ENCODE measurements around the gene IKBKG. TPM values are rescaled to one million over a fixed set of nuclear protein-coding genes. Genes with fewer than 3 reads are reported as not detected.
A peak's percentile ranks its signal among the peaks of the same experiment; 100 is the strongest.
"Not testable (repeated sequence)": the region's sequence is repeated elsewhere in the genome, so short reads cannot be mapped to it uniquely, and the experiment has no call there.

The IKBKG gene
- total RNA-seq, 1 donor from 2014 or later: 25.0 TPM

GRCh38 chrX:154546354-154547244 lies 821 bp upstream of the IKBKG start, which contains the start of gene G6PD:
Gene G6PD (minus strand): TSS chrX:154546846. CDS start chrX:154546155, 691 bp downstream.
- Mint-ChIP-seq H3K27me3 (ENCODE audit: unreplicated experiment) (no peaks in the 10 kb centered on the region), H3K4me1 (ENCODE audit: unreplicated experiment) (peaks cover 38% of the 10 kb centered on the region), H3K27ac (ENCODE audit: unreplicated experiment) (peak within 1 kb of the TSS; percentile 93), H3K4me3 (ENCODE audit: unreplicated experiment) (peak within 1 kb of the TSS; percentile 84), H3K36me3 (ENCODE audit: unreplicated experiment) (peaks cover 6% of the 10 kb centered on the region), H3K9me3 (ENCODE audit: unreplicated experiment) (peaks cover 3% of the 10 kb centered on the region)
- DNase-seq (ENCODE audit: extremely low spot score, unreplicated experiment): no peak
- TF ChIP-seq CTCF (IDR thresholded peaks at IDR 0.05): no peak

- H3K27ac Mint-ChIP-seq (ENCODE audit: unreplicated experiment): peak overlapping the region; percentile 93
- no peaks in the 10 kb centered on the region for H3K27me3 Mint-ChIP-seq (ENCODE audit: unreplicated experiment)
- peaks cover 24% of the 10 kb centered on the region for H3K4me1 Mint-ChIP-seq (ENCODE audit: unreplicated experiment)
- no peak for DNase-seq (ENCODE audit: extremely low spot score, unreplicated experiment)
- peaks cover 7% of the 10 kb centered on the region for H3K36me3 Mint-ChIP-seq (ENCODE audit: unreplicated experiment)
- H3K9me3 Mint-ChIP-seq (ENCODE audit: unreplicated experiment): peaks cover 3% of the 10 kb centered on the region
- peak overlapping the region; percentile 84 for H3K4me3 Mint-ChIP-seq (ENCODE audit: unreplicated experiment)
- no peak for TF ChIP-seq CTCF (IDR thresholded peaks at IDR 0.05)
Measured at GRCh38 chrX:154548028-154548316, 552 bp downstream of the IKBKG start.

- Mint-ChIP-seq H3K4me3 (ENCODE audit: unreplicated experiment) (no peak overlapping the region), H3K27me3 (ENCODE audit: unreplicated experiment) (no peaks in the 10 kb centered on the region), H3K4me1 (ENCODE audit: unreplicated experiment) (peaks cover 20% of the 10 kb centered on the region), H3K36me3 (ENCODE audit: unreplicated experiment) (peaks cover 10% of the 10 kb centered on the region), H3K9me3 (ENCODE audit: unreplicated experiment) (peaks cover 3% of the 10 kb centered on the region), H3K27ac (ENCODE audit: unreplicated experiment) (no peak overlapping the region)
- DNase-seq (ENCODE audit: extremely low spot score, unreplicated experiment): no peak
- TF ChIP-seq CTCF (IDR thresholded peaks at IDR 0.05): no peak
Measured at GRCh38 chrX:154549766-154550165, 2.3 kb downstream of the IKBKG start.

GRCh38 chrX:154552112-154552806 lies 4.8 kb downstream of the IKBKG start:
- not testable (repeated sequence) for DNase-seq (ENCODE audit: extremely low spot score, unreplicated experiment); H3K36me3 Mint-ChIP-seq (ENCODE audit: unreplicated experiment); H3K4me3 Mint-ChIP-seq (ENCODE audit: unreplicated experiment); H3K27me3 Mint-ChIP-seq (ENCODE audit: unreplicated experiment); H3K9me3 Mint-ChIP-seq (ENCODE audit: unreplicated experiment); H3K4me1 Mint-ChIP-seq (ENCODE audit: unreplicated experiment); H3K27ac Mint-ChIP-seq (ENCODE audit: unreplicated experiment)

- not testable (repeated sequence) for DNase-seq (ENCODE audit: extremely low spot score, unreplicated experiment); H3K4me3 Mint-ChIP-seq (ENCODE audit: unreplicated experiment); H3K27ac Mint-ChIP-seq (ENCODE audit: unreplicated experiment); H3K27me3 Mint-ChIP-seq (ENCODE audit: unreplicated experiment); H3K36me3 Mint-ChIP-seq (ENCODE audit: unreplicated experiment); H3K9me3 Mint-ChIP-seq (ENCODE audit: unreplicated experiment); H3K4me1 Mint-ChIP-seq (ENCODE audit: unreplicated experiment)
Measured at GRCh38 chrX:154558060-154558690, 10.8 kb downstream of the IKBKG start.

GRCh38 chrX:154558896-154559295 lies 11.5 kb downstream of the IKBKG start:
- not testable (repeated sequence) for H3K4me1 Mint-ChIP-seq (ENCODE audit: unreplicated experiment); H3K27me3 Mint-ChIP-seq (ENCODE audit: unreplicated experiment); H3K27ac Mint-ChIP-seq (ENCODE audit: unreplicated experiment); DNase-seq (ENCODE audit: extremely low spot score, unreplicated experiment); H3K36me3 Mint-ChIP-seq (ENCODE audit: unreplicated experiment); H3K4me3 Mint-ChIP-seq (ENCODE audit: unreplicated experiment); H3K9me3 Mint-ChIP-seq (ENCODE audit: unreplicated experiment)

- not testable (repeated sequence) for DNase-seq (ENCODE audit: extremely low spot score, unreplicated experiment); H3K4me1 Mint-ChIP-seq (ENCODE audit: unreplicated experiment); H3K27ac Mint-ChIP-seq (ENCODE audit: unreplicated experiment); H3K36me3 Mint-ChIP-seq (ENCODE audit: unreplicated experiment); H3K9me3 Mint-ChIP-seq (ENCODE audit: unreplicated experiment); H3K4me3 Mint-ChIP-seq (ENCODE audit: unreplicated experiment); H3K27me3 Mint-ChIP-seq (ENCODE audit: unreplicated experiment)
Measured at GRCh38 chrX:154560326-154560725, 12.9 kb downstream of the IKBKG start.

GRCh38 chrX:154562295-154562694 lies 14.9 kb downstream of the IKBKG start:
- not testable (repeated sequence) for H3K36me3 Mint-ChIP-seq (ENCODE audit: unreplicated experiment); DNase-seq (ENCODE audit: extremely low spot score, unreplicated experiment)

GRCh38 chrX:154570361-154570760 lies 22.9 kb downstream of the IKBKG start:
- not testable (repeated sequence) for H3K27me3 Mint-ChIP-seq (ENCODE audit: unreplicated experiment); H3K4me3 Mint-ChIP-seq (ENCODE audit: unreplicated experiment); DNase-seq (ENCODE audit: extremely low spot score, unreplicated experiment); H3K4me1 Mint-ChIP-seq (ENCODE audit: unreplicated experiment); H3K9me3 Mint-ChIP-seq (ENCODE audit: unreplicated experiment); H3K36me3 Mint-ChIP-seq (ENCODE audit: unreplicated experiment); H3K27ac Mint-ChIP-seq (ENCODE audit: unreplicated experiment)

More at GRCh38 chrX:154562295-154562694, 14.9 kb downstream of the IKBKG start:
- not testable (repeated sequence) for H3K4me3 Mint-ChIP-seq (ENCODE audit: unreplicated experiment); H3K4me1 Mint-ChIP-seq (ENCODE audit: unreplicated experiment); H3K9me3 Mint-ChIP-seq (ENCODE audit: unreplicated experiment); H3K27me3 Mint-ChIP-seq (ENCODE audit: unreplicated experiment); H3K27ac Mint-ChIP-seq (ENCODE audit: unreplicated experiment)
